Measurements from ENCODE around the gene STX1B.
"Not testable (repeated sequence)": the region's sequence is repeated elsewhere in the genome, so short reads cannot be mapped to it uniquely, and the experiment has no call there.

GRCh38 chr16:31013292-31013691, 2.9 kb upstream of the STX1B start:
- not testable (repeated sequence) for TF ChIP-seq CTCF (IDR thresholded peaks at IDR 0.05; ENCODE audit: insufficient read depth, low read length, poor library complexity, severe bottlenecking); EZH2phosphoT487 (conservative IDR thresholded peaks at IDR 0.05; ENCODE audit: low read length)

Data from SU-DHL-6 (cell line).